Embryonic facial prominence (tissue), 1 donor: ENCODE measurements around the gene PAIP2B.

Source experiments
- DNase-seq: peaks from one replicate; pipeline ENCODE4 v3.0.0-alpha.2; 2016; ENCODE audit errors: extremely low spot score

Gene PAIP2B

DNA sequence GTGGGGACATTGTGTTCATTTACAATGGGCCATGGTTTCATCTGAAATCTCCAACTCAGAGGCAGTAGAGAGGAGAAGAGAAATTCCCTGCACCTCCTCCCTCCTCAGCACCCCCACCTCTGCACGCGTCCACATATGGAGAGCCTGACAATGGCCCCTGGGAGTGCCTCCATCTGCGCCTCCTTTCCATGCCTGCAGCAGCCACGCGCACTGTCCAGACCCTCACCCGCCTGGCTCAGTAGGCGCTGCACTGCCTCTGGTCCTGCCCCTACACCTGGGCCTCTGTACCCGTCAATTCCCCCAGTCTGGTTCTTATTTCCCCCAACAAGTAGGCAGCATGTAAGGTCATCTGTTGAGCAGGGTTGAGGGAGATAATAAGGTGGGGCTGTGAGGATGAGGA, 72.6 kb downstream of the PAIP2B start:
- no peak for DNase-seq

DNA sequence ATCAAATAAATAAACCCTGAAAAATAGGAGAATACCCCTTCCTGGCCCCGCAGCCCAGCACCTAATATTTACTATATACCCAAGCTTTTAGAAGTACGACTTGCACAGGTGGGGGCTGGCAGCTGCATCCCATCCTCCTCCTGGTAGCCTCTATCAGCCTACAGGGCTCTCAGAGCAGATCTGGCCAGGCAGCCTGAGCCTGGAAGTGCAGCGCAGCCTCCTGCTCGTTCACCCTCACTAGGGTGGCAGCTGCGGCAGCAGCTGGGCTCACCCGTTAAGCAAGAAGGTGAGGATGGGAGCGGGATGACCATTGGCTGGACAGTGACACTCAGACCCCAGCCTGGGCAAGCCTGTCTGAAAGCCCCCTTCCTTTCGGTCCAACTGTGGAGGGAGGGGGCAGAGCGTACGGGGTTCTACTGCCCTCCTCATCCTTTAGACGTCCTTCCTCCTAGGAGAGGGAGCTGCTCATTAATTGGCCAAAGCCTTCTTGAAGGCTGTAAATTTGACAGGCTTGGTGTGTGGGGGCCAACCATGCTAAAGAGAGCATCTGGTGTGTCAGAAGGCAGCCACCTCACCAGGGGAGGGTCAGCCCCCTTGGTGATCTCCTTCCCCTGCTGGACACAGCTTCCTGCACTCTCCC, 73.2 kb downstream of the PAIP2B start:
- no peak for DNase-seq

GRCh38 chr2:71151620-71152019, 75.3 kb downstream of the PAIP2B start:
- no peak for DNase-seq

DNA sequence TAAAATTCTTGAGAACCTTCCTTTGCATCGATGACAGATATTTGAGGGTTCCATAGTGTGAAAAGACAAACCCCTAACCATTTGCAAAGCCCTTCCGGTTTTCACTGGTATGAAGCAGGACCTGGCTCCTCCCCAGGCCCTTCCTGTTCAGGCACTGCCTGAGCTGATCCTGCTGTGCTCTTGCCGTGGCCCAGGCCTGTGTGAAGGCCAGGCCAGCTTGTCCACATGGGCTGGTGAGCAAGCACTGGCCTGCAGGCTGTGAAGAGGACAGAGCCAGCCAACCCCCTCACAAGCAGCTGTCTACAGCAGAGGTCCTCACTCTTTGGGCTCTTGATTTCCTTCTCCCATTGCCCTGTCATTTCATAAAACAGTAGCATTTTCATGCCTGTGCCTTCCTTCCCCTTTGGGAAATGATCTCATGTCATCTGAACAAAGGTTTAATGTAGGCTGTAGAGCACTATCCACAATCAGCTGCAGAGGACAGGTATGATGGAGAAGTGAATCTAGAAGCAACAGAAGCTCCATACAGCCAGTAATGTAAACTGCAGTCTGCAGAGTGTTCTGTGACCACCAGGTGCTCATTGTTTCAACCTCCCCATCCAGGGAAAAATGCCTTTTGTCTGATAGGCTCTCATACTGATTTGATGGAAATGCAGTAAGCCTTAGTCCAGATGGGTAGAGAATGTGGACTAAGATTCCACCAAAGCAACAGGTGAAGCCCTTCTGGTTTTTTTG, 76.7 kb downstream of the PAIP2B start:
- DNase-seq = no peak

DNA sequence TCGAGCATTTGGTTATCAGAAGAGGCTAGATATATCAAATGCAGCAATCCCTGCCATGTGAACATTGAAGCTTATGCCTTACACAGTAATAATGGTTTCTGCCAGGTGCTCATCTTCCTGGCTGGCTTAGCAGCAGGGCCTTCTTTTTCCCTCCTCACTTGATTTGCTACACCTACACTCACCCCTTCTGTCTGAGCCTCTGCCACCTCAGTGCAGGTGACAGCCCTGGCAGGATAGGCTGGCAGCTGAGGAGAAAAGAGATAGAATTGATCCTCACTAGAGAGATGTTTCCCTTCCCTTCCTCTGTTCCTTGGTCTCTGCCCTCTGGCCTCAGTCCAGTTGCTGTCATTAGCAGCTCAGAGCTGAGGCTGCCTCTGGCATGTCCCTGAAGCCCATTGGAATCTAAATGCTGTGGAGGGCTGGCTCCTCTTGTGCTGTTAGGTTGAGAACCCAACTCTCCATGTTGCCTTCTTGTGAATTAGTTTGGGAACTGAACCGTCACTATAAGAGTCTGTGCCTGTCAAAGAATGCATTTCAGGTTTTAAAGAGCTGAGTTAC, 78.3 kb downstream of the PAIP2B start:
- DNase-seq = no peak

DNA sequence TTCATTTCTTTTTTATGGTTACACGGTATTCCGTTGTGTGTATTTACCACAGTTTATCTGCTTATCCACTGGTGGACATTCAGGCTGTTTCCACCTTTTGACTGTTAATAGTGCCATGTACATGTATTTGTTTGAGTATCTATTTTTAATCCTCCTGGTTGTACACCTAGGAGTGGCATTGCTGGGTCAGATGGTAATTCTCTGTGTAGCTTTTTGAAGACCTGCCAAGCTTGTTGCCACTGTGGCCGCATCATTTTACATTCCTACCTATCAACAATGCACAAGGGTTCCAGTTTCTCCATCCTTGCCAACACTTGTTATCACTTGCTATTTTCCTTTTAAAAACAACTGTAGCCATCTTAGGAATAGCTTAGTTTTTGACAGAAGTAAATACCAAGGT, 83.1 kb downstream of the PAIP2B start:
- no peak for DNase-seq

GRCh38 chr2:71136174-71136573, 90.7 kb downstream of the PAIP2B start:
- no peak for DNase-seq

- no peak for DNase-seq
These were observed 93.3 kb downstream of the PAIP2B start for GRCh38 chr2:71133603-71134002.
